Thyroid gland (tissue), 4 donors: ENCODE results near the gene DCDC2. TPM values are rescaled to one million over a fixed set of nuclear protein-coding genes. Genes with fewer than 3 reads are reported as not detected.
A peak's percentile ranks its signal among the peaks of the same experiment; 100 is the strongest.

Source experiments
- DNase-seq, 2 donors: peaks; one replicate each; pipeline ENCODE4 v3.0.0-alpha.2; 2019
- H3K27ac ChIP-seq, 3 donors: fragments of 200-600 bp; sonication (generic); 1 replicate in 2 of 3; 2 replicates in 1 of 3; pipeline ENCODE4 v1.5.1; 2016 to 2019; ENCODE audit warnings: mild to moderate bottlenecking in 1 of 3, moderate library complexity in 1 of 3
- H3K27me3 ChIP-seq: fragments of 200-600 bp; sonication (generic); one replicate; pipeline ENCODE4 v1.5.1; 2019
- H3K36me3 ChIP-seq, 2 donors: fragments of 200-600 bp; sonication (generic); one replicate each; pipeline ENCODE4 v1.5.1; 2016 to 2019
- H3K4me1 ChIP-seq, 2 donors: fragments of 200-600 bp; sonication (generic); one replicate each; pipeline ENCODE4 v1.5.1; 2017 to 2019
- H3K4me3 ChIP-seq, 3 donors: fragments of 200-600 bp; sonication (generic); replicated peaks in 1 of 3; 1 replicate in 2 of 3; 2 replicates in 1 of 3; pipeline ENCODE4 v1.5.1; 2016; ENCODE audit warnings: mild to moderate bottlenecking in 1 of 3
- H3K9me3 ChIP-seq: fragments of 200-600 bp; sonication (generic); one replicate; pipeline ENCODE4 v1.5.1; 2017
- POLR2A ChIP-seq, 2 donors: fragments of 450-650 bp; IDR thresholded peaks; one replicate each; pipeline ENCODE4 v1.6.1; 2017; ENCODE audit warnings: antibody characterized with exemption in 2 of 2, mild to moderate bottlenecking in 2 of 2, moderate library complexity in 1 of 2
- WGBS, 2 donors: methylation state at CpG; one replicate each; pipeline ENCODE4 v1.1.5; 2017; 5-methylcytosine and 5-hydroxymethylcytosine counted together
- intact Hi-C: fragments of 100-400 bp; cut with DNase I; formaldehyde crosslinking; loops from one replicate; pipeline ENCODE4 v1.15.1; 2023
- total RNA-seq, 4 donors: library from RNA; depleted of rRNA; stranded (reverse); fragments of >200 nt; gene quantifications; one replicate each; pipeline ENCODE4 v1.2.3, GENCODE V29; 2016
- TF ChIP-seq, protein P1 (sequence below), 6 experiments: fragments of 200-600 bp in 3 of 6; fragments of 450-650 bp in 3 of 6; sonication (generic) in 3 of 6; IDR thresholded peaks; one replicate each; pipeline ENCODE4 v1.5.1; 2016 to 2019; ENCODE audit warnings: antibody characterized with exemption in 6 of 6, mild to moderate bottlenecking in 2 of 6, inconsistent platforms in 1 of 6, moderate library complexity in 1 of 6

DCDC2 gene
- total RNA-seq, 4 donors from 2014 or later: 8.7 to 14.8 (median 12.3) TPM

DNA sequence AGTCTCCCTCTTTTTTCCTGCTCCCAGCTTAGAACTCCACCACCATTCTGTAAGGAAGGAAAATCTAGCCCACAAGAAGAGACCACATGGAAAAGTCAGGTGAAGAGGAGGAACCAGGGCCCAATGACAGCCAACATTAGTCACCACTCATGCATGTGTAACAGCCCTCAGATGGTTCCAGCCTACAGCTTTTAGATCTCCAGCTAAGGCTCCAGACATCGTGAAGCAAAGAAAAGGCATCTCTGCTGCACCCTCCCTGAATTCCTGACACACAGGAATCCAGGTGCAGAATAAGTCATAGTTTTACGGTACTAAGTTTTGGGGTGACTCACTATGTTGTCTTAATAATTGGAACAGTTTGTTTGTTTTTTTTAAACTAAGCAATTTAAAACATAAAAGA lies 25.5 kb downstream of the DCDC2 start:
- DNase-seq: peak; percentile 60 to 64
- 35% methylated on average over 2 of the region's 2 CpGs for WGBS, 2 donors
- no peak for TF ChIP-seq POLR2A (IDR thresholded peaks at IDR 0.05)
- TF ChIP-seq, protein P1, sequence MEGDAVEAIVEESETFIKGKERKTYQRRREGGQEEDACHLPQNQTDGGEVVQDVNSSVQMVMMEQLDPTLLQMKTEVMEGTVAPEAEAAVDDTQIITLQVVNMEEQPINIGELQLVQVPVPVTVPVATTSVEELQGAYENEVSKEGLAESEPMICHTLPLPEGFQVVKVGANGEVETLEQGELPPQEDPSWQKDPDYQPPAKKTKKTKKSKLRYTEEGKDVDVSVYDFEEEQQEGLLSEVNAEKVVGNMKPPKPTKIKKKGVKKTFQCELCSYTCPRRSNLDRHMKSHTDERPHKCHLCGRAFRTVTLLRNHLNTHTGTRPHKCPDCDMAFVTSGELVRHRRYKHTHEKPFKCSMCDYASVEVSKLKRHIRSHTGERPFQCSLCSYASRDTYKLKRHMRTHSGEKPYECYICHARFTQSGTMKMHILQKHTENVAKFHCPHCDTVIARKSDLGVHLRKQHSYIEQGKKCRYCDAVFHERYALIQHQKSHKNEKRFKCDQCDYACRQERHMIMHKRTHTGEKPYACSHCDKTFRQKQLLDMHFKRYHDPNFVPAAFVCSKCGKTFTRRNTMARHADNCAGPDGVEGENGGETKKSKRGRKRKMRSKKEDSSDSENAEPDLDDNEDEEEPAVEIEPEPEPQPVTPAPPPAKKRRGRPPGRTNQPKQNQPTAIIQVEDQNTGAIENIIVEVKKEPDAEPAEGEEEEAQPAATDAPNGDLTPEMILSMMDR (IDR thresholded peaks at IDR 0.05): no peak
- H3K27me3 ChIP-seq: no peaks in the 10 kb centered on the region
- H3K9me3 ChIP-seq: no peaks in the 10 kb centered on the region
- H3K27ac ChIP-seq: peak overlapping the region in 2 of 3 donors; percentile 37 to 43
- H3K4me3 ChIP-seq: no peak overlapping the region
- H3K4me1 ChIP-seq: peaks cover 3 to 10% of the 10 kb centered on the region in 2 donors
- intact Hi-C loops: no loop called here
- no peaks in the 10 kb centered on the region for H3K36me3 ChIP-seq

DNA sequence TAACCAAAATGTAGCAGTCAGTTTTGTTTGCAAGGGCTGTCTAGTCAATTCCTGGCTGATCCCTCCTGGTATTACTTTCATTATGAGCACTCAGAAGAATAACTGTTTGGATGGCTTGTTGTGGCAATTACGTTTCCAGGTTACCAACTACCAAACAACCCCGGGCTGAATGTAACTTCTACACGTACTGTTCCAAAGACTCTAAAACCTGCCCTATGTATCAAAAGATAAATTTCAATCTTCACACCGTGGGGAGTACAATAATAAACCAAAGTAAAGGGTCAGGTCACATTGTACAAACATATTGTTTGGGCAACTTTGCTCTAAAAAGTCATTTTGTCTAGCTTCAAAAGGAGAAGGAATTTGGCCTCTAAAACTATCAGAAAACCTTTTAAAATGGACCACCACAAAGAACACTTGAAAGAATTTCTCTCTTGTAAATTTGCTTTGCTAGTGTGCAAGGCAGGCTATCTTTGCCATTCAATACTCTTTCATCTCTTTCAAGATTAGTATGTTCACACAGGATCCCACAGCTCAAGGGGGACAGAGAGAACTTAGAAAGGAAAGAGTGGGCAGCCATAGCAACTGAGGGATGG lies 27.6 kb downstream of the DCDC2 start:
- H3K27me3 ChIP-seq: no peaks in the 10 kb centered on the region
- intact Hi-C loops: no loop called here
- peaks cover 3 to 10% of the 10 kb centered on the region in 2 donors for H3K4me1 ChIP-seq
- H3K36me3 ChIP-seq: no peaks in the 10 kb centered on the region
- TF ChIP-seq, protein P1 (IDR thresholded peaks at IDR 0.05): no peak
- TF ChIP-seq POLR2A (IDR thresholded peaks at IDR 0.05): no peak
- no peak overlapping the region for H3K4me3 ChIP-seq
- no peak for DNase-seq
- no peak overlapping the region for H3K27ac ChIP-seq
- 67 to 75% methylated on average over 4 of the region's 4 CpGs for WGBS, 2 donors
- H3K9me3 ChIP-seq: no peaks in the 10 kb centered on the region

- Histone ChIP-seq H3K4me1 (peaks cover 5 to 10% of the 10 kb centered on the region in 2 donors), H3K27ac (no peak overlapping the region), H3K4me3 (no peak overlapping the region), H3K9me3 (no peaks in the 10 kb centered on the region), H3K36me3 (no peaks in the 10 kb centered on the region), H3K27me3 (no peaks in the 10 kb centered on the region)
- no peak for TF ChIP-seq POLR2A (IDR thresholded peaks at IDR 0.05)
- TF ChIP-seq, protein P1 (IDR thresholded peaks at IDR 0.05): no peak
- intact Hi-C loops: no loop called here
- 68 to 98% methylated on average over 2 of the region's 2 CpGs for WGBS, 2 donors
- no peak for DNase-seq
Observed at GRCh38 chr6:24329451-24329850, 28.4 kb downstream of the DCDC2 start.

DNA sequence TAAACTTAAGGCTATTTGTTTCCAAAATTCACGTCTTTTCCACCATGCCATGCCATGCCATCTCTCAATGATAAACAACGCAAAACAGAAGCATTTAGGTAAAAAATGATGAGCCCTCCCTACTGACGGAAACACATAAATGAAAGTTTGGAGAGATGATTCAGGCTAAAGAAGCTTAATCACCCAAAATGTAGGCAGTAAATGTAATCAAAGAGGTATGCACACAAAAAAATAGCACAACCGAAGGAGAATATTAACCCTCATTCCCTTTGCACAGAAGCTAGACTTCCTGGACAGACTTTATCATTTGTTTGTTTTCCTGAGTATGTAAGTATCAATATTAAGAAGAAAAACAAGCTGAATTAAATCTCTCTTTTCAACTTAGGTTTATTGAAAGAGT lies 28.8 kb downstream of the DCDC2 start:
- Histone ChIP-seq H3K9me3 (no peaks in the 10 kb centered on the region), H3K4me1 (peaks cover 9 to 10% of the 10 kb centered on the region in 2 donors), H3K36me3 (no peaks in the 10 kb centered on the region), H3K27ac (no peak overlapping the region), H3K27me3 (no peaks in the 10 kb centered on the region), H3K4me3 (no peak overlapping the region)
- no peak for DNase-seq
- no peak for TF ChIP-seq POLR2A (IDR thresholded peaks at IDR 0.05)
- TF ChIP-seq, protein P1 (IDR thresholded peaks at IDR 0.05): no peak
- 92 to 96% methylated on average over 4 of the region's 4 CpGs for WGBS, 2 donors
- intact Hi-C loops: no loop called here

GRCh38 chr6:24327756-24328155 lies 30.1 kb downstream of the DCDC2 start:
- TF ChIP-seq POLR2A (IDR thresholded peaks at IDR 0.05): no peak
- TF ChIP-seq, protein P1 (IDR thresholded peaks at IDR 0.05): no peak
- Histone ChIP-seq H3K4me3 (no peak overlapping the region), H3K27ac (no peak overlapping the region), H3K9me3 (no peaks in the 10 kb centered on the region), H3K4me1 (peaks cover 10 to 14% of the 10 kb centered on the region in 2 donors), H3K36me3 (no peaks in the 10 kb centered on the region), H3K27me3 (no peaks in the 10 kb centered on the region)
- WGBS, 2 donors: 95 to 97% methylated on average over 4 of the region's 4 CpGs
- no peak for DNase-seq
- intact Hi-C loops: no loop called here
